Vagina (tissue), 2 donors: Measurements from ENCODE around the gene UQCC2. TPM values are rescaled to one million over a fixed set of nuclear protein-coding genes. Genes with fewer than 3 reads are reported as not detected.
A peak's percentile ranks its signal among the peaks of the same experiment; 100 is the strongest.

Experiments
- DNase-seq, 2 donors: peaks; one replicate each; pipeline ENCODE4 v3.0.0-alpha.2; 2017; ENCODE audit errors: extremely low spot score in 2 of 2
- H3K27ac ChIP-seq: fragments of 200-600 bp; sonication (generic); one replicate; pipeline ENCODE4 v1.5.1; 2019
- H3K27me3 ChIP-seq: fragments of 200-600 bp; sonication (generic); one replicate; pipeline ENCODE4 v1.5.1; 2019
- H3K36me3 ChIP-seq, 2 donors: fragments of 200-600 bp; sonication (generic); one replicate each; pipeline ENCODE4 v1.5.1; 2017 to 2019
- H3K4me1 ChIP-seq: fragments of 200-600 bp; sonication (generic); one replicate; pipeline ENCODE4 v1.5.1; 2019
- H3K4me3 ChIP-seq, 2 donors: fragments of 200-600 bp; sonication (generic); 1 replicate in 1 of 2; 2 replicates in 1 of 2; pipeline ENCODE4 v1.5.1; 2016 to 2019
- H3K9me3 ChIP-seq: fragments of 200-600 bp; sonication (generic); one replicate; pipeline ENCODE4 v1.5.1; 2019
- CTCF ChIP-seq, 3 experiments: fragments of 450-650 bp in 2 of 3; fragments of 200-600 bp in 1 of 3; sonication (generic) in 1 of 3; IDR thresholded peaks; one replicate each; pipeline ENCODE4 v1.5.1; 2017 to 2019; ENCODE audit warnings: antibody characterized with exemption in 3 of 3, mild to moderate bottlenecking in 2 of 3, moderate library complexity in 2 of 3
- POLR2A ChIP-seq, 2 donors: fragments of 450-650 bp; IDR thresholded peaks; one replicate each; pipeline ENCODE4 v1.6.1; 2017; ENCODE audit warnings: antibody characterized with exemption in 2 of 2, mild to moderate bottlenecking in 2 of 2, moderate library complexity in 2 of 2
- POLR2AphosphoS5 ChIP-seq, 2 donors: sonication (generic); formaldehyde crosslinking; IDR thresholded peaks; one replicate each; pipeline ENCODE4 v1.9.0; 2017; ENCODE audit warnings: antibody characterized with exemption in 2 of 2, mild to moderate bottlenecking in 2 of 2, low read depth in 1 of 2; ENCODE audit not compliant: insufficient read depth in 1 of 2
- intact Hi-C: fragments of 100-400 bp; cut with DNase I; formaldehyde crosslinking; loops from one replicate; pipeline ENCODE4 v1.15.1; 2023
- total RNA-seq: library from RNA; depleted of rRNA; stranded (reverse); fragments of >200 nt; gene quantifications from one replicate; pipeline ENCODE4 v1.2.3, GENCODE V29; 2016

Gene UQCC2
- total RNA-seq, 1 donor from 2014 or later: 16.2 TPM

- H3K4me3 ChIP-seq: no peak overlapping the region
- H3K4me1 ChIP-seq: peaks cover 9% of the 10 kb centered on the region
- H3K36me3 ChIP-seq: peaks cover 0 to 48% of the 10 kb centered on the region in 2 donors
- no peak overlapping the region for H3K27ac ChIP-seq
- TF ChIP-seq POLR2AphosphoS5 (IDR thresholded peaks at IDR 0.05; ENCODE audit: insufficient read depth in 1 of 2, low read depth in 1 of 2) (no peak), POLR2A (IDR thresholded peaks at IDR 0.05) (no peak), CTCF (IDR thresholded peaks at IDR 0.05) (no peak)
- intact Hi-C loops: no loop called here
- no peaks in the 10 kb centered on the region for H3K9me3 ChIP-seq
- no peak for DNase-seq
- H3K27me3 ChIP-seq: no peaks in the 10 kb centered on the region
Observed at GRCh38 chr6:33670971-33671743, 40.3 kb downstream of the UQCC2 start.

- Histone ChIP-seq H3K4me3 (no peak overlapping the region), H3K27me3 (no peaks in the 10 kb centered on the region), H3K27ac (no peak overlapping the region), H3K4me1 (peaks cover 9% of the 10 kb centered on the region), H3K36me3 (peaks cover 0 to 57% of the 10 kb centered on the region in 2 donors), H3K9me3 (no peaks in the 10 kb centered on the region)
- no peak for DNase-seq
- intact Hi-C loops: no loop called here
- TF ChIP-seq CTCF (IDR thresholded peaks at IDR 0.05): no peak
- TF ChIP-seq POLR2A (IDR thresholded peaks at IDR 0.05): no peak
- no peak for TF ChIP-seq POLR2AphosphoS5 (IDR thresholded peaks at IDR 0.05; ENCODE audit: insufficient read depth in 1 of 2, low read depth in 1 of 2)
Observed at GRCh38 chr6:33670086-33670660, 41.3 kb downstream of the UQCC2 start.

GRCh38 chr6:33668914-33669313 is 42.6 kb downstream of the UQCC2 start:
- Histone ChIP-seq H3K4me3 (no peak overlapping the region), H3K9me3 (no peaks in the 10 kb centered on the region), H3K36me3 (peaks cover 0 to 54% of the 10 kb centered on the region in 2 donors), H3K4me1 (peaks cover 9% of the 10 kb centered on the region), H3K27ac (no peak overlapping the region), H3K27me3 (no peaks in the 10 kb centered on the region)
- peak; percentile 17 to 34 for TF ChIP-seq POLR2AphosphoS5 (IDR thresholded peaks at IDR 0.05; ENCODE audit: insufficient read depth in 1 of 2, low read depth in 1 of 2)
- TF ChIP-seq POLR2A (IDR thresholded peaks at IDR 0.05): no peak
- DNase-seq: no peak
- intact Hi-C loops: no loop called here

- no peak for DNase-seq
- Histone ChIP-seq H3K27ac (no peak overlapping the region), H3K4me3 (no peak overlapping the region), H3K36me3 (peaks cover 0 to 49% of the 10 kb centered on the region in 2 donors), H3K27me3 (no peaks in the 10 kb centered on the region), H3K9me3 (no peaks in the 10 kb centered on the region), H3K4me1 (peaks cover 9% of the 10 kb centered on the region)
- intact Hi-C loops: no loop called here
- no peak for TF ChIP-seq POLR2A (IDR thresholded peaks at IDR 0.05)
- TF ChIP-seq POLR2AphosphoS5 (IDR thresholded peaks at IDR 0.05; ENCODE audit: insufficient read depth in 1 of 2, low read depth in 1 of 2): no peak
- TF ChIP-seq CTCF (IDR thresholded peaks at IDR 0.05): no peak
Observed at GRCh38 chr6:33668328-33668727, 43.2 kb downstream of the UQCC2 start.

- DNase-seq: no peak
- intact Hi-C loops: no loop called here
- H3K4me1 ChIP-seq: peaks cover 9% of the 10 kb centered on the region
- H3K4me3 ChIP-seq: no peak overlapping the region
- no peak for TF ChIP-seq POLR2AphosphoS5 (IDR thresholded peaks at IDR 0.05; ENCODE audit: insufficient read depth in 1 of 2, low read depth in 1 of 2)
- no peak for TF ChIP-seq POLR2A (IDR thresholded peaks at IDR 0.05)
- no peaks in the 10 kb centered on the region for H3K9me3 ChIP-seq
- peaks cover 0 to 47% of the 10 kb centered on the region in 2 donors for H3K36me3 ChIP-seq
- H3K27ac ChIP-seq: no peak overlapping the region
- H3K27me3 ChIP-seq: no peaks in the 10 kb centered on the region
Observed at GRCh38 chr6:33667776-33668175, 43.7 kb downstream of the UQCC2 start.

- TF ChIP-seq POLR2AphosphoS5 (IDR thresholded peaks at IDR 0.05; ENCODE audit: insufficient read depth in 1 of 2, low read depth in 1 of 2): no peak
- TF ChIP-seq POLR2A (IDR thresholded peaks at IDR 0.05): no peak
- no peak for TF ChIP-seq CTCF (IDR thresholded peaks at IDR 0.05)
- DNase-seq: no peak
- intact Hi-C loops: no loop called here
Observed at GRCh38 chr6:33667072-33667471, 44.4 kb downstream of the UQCC2 start.

More at GRCh38 chr6:33667072-33667471, 44.4 kb downstream of the UQCC2 start:
- Histone ChIP-seq H3K27ac (no peak overlapping the region), H3K27me3 (no peaks in the 10 kb centered on the region), H3K4me3 (no peak overlapping the region), H3K4me1 (peaks cover 2% of the 10 kb centered on the region), H3K36me3 (peaks cover 0 to 44% of the 10 kb centered on the region in 2 donors), H3K9me3 (no peaks in the 10 kb centered on the region)
